Liver (tissue), 9 donors: Measurements from ENCODE around the gene DDX46. TPM values are rescaled to one million over a fixed set of nuclear protein-coding genes. Genes with fewer than 3 reads are reported as not detected.

ENCODE experiments used
- DNase-seq: peaks from one replicate; pipeline ENCODE4 v3.0.0-alpha.2; 2017; ENCODE audit warnings: low spot score
- H3K27ac ChIP-seq, 2 donors: one replicate each; pipeline ENCODE4 v1.7.0; 2013; ENCODE audit warnings: inconsistent platforms in 2 of 2, low read length in 2 of 2, control low read depth in 1 of 2, low read depth in 1 of 2, mild to moderate bottlenecking in 1 of 2
- H3K27me3 ChIP-seq, 4 donors: one replicate each; pipeline versions ENCODE4 v1.6.1 to v1.7.0; 2013; ENCODE audit warnings: low read length in 3 of 4, inconsistent platforms in 1 of 4, mild to moderate bottlenecking in 1 of 4, moderate library complexity in 1 of 4; ENCODE audit not compliant: control insufficient read depth in 4 of 4, insufficient read depth in 4 of 4
- H3K36me3 ChIP-seq, 4 donors: one replicate each; pipeline versions ENCODE4 v1.6.1 to v1.7.0; 2013; ENCODE audit warnings: low read length in 3 of 4, mild to moderate bottlenecking in 3 of 4, low read depth in 1 of 4, moderate library complexity in 1 of 4; ENCODE audit not compliant: control insufficient read depth in 4 of 4, insufficient read depth in 3 of 4
- H3K4me1 ChIP-seq, 4 donors: one replicate each; pipeline versions ENCODE4 v1.6.1 to v1.7.0; 2013; ENCODE audit warnings: low read length in 3 of 4, mild to moderate bottlenecking in 3 of 4, moderate library complexity in 1 of 4; ENCODE audit not compliant: control insufficient read depth in 4 of 4, insufficient read depth in 4 of 4
- H3K4me3 ChIP-seq, 3 donors: one replicate each; pipeline versions ENCODE4 v1.6.1 to v1.7.0; 2013; ENCODE audit warnings: low read length in 3 of 3, control low read depth in 1 of 3, low read depth in 1 of 3, mild to moderate bottlenecking in 1 of 3
- H3K9ac ChIP-seq, 2 donors: one replicate each; pipeline ENCODE4 v1.7.0; 2013; ENCODE audit warnings: low read length in 2 of 2, mild to moderate bottlenecking in 2 of 2, moderate library complexity in 2 of 2, control low read depth in 1 of 2, low read depth in 1 of 2
- H3K9me3 ChIP-seq, 4 donors: one replicate each; pipeline versions ENCODE4 v1.6.1 to v1.7.0; 2013; ENCODE audit warnings: low read length in 3 of 4; ENCODE audit not compliant: control insufficient read depth in 4 of 4
- ATF3 ChIP-seq: IDR thresholded peaks from 2 replicates; pipeline ENCODE4 v1.6.1; 2016; ENCODE audit warnings: antibody characterized with exemption
- CTCF ChIP-seq: fragments of 150-350 bp; IDR thresholded peaks from 2 replicates; pipeline ENCODE4 v1.5.1; 2017; ENCODE audit warnings: improper control_type of control experiment, low read depth, low read length; ENCODE audit not compliant: missing input control
- EGR1 ChIP-seq, 2 donors: IDR thresholded peaks; 2 replicates each; pipeline ENCODE4 v1.6.1; 2016 to 2018; ENCODE audit warnings: antibody characterized with exemption in 2 of 2, low read depth in 2 of 2
- FOXA1 ChIP-seq: IDR thresholded peaks from 2 replicates; pipeline ENCODE4 v1.6.1; 2016; ENCODE audit warnings: antibody characterized with exemption
- FOXA2 ChIP-seq: IDR thresholded peaks from 2 replicates; pipeline ENCODE4 v1.6.1; 2016; ENCODE audit warnings: antibody characterized with exemption
- GABPA ChIP-seq, 2 donors: IDR thresholded peaks in 1 of 2; conservative IDR thresholded peaks in 1 of 2; 2 replicates each; pipeline ENCODE4 v1.6.1; 2016; ENCODE audit warnings: antibody characterized with exemption in 2 of 2, mild to moderate bottlenecking in 1 of 2, moderate library complexity in 1 of 2
- HNF4A ChIP-seq, 2 donors: conservative IDR thresholded peaks; 2 replicates each; pipeline ENCODE4 v1.6.1; 2016; ENCODE audit warnings: antibody characterized with exemption in 2 of 2, mild to moderate bottlenecking in 2 of 2
- HNF4G ChIP-seq: IDR thresholded peaks from 2 replicates; pipeline ENCODE4 v1.6.1; 2016; ENCODE audit warnings: antibody characterized with exemption
- JUND ChIP-seq, 2 donors: IDR thresholded peaks; 2 replicates each; pipeline ENCODE4 v1.6.1; 2016; ENCODE audit warnings: antibody characterized with exemption in 2 of 2
- NR2F2 ChIP-seq: IDR thresholded peaks from 2 replicates; pipeline ENCODE4 v1.6.1; 2016; ENCODE audit warnings: antibody characterized with exemption
- RAD21 ChIP-seq, 2 donors: IDR thresholded peaks; 2 replicates each; pipeline ENCODE4 v1.6.1; 2016; ENCODE audit warnings: antibody characterized with exemption in 2 of 2, mild to moderate bottlenecking in 2 of 2
- REST ChIP-seq: IDR thresholded peaks from 2 replicates; pipeline ENCODE4 v1.6.1; 2016; ENCODE audit warnings: antibody characterized with exemption, mild to moderate bottlenecking
- RXRA ChIP-seq, 2 donors: IDR thresholded peaks; 2 replicates each; pipeline ENCODE4 v1.6.1; 2017 to 2018; ENCODE audit warnings: antibody characterized with exemption in 2 of 2, mild to moderate bottlenecking in 1 of 2
- SP1 ChIP-seq: IDR thresholded peaks from 2 replicates; pipeline ENCODE4 v1.6.1; 2018; ENCODE audit warnings: antibody characterized with exemption, mild to moderate bottlenecking
- TAF1 ChIP-seq: conservative IDR thresholded peaks from 2 replicates; pipeline ENCODE4 v1.6.1; 2016; ENCODE audit warnings: antibody characterized with exemption, mild to moderate bottlenecking
- WGBS: extraction: QIAGEN DNeasy Blood & Tissue Kit; methylation state at CpG from one replicate; pipeline ENCODE4 v1.1.7; 2013; 5-methylcytosine and 5-hydroxymethylcytosine counted together
- polyA plus RNA-seq, 2 donors: library from polyadenylated mRNA; stranded (reverse) in 1 of 2; unstranded in 1 of 2; fragments of 200-250 nt in 1 of 2; fragments of >200 nt in 1 of 2; fragmentation: Nextera tagmentation in 1 of 2; extraction: Ambion mirVana in 1 of 2; gene quantifications; one replicate each; pipeline versions ENCODE4 v1.2.1 to v1.2.3, GENCODE V29; 2013 to 2015
- total RNA-seq, 2 donors: library from RNA; depleted of rRNA; stranded (reverse); fragments of >200 nt; gene quantifications; one replicate each; pipeline ENCODE4 v1.2.3, GENCODE V29; 2014
- TF ChIP-seq, protein P1 (sequence below): IDR thresholded peaks from 2 replicates; pipeline ENCODE4 v1.6.1; 2016; ENCODE audit warnings: antibody characterized with exemption
- donor health status: healthy.
- donor health status: healthy.
- donor health status: healthy.
- donor health status: healthy.
- donor health status: healthy.

Gene DDX46
- total and polyA plus RNA-seq, 4 donors: 11.2 to 24.3 (median 16.0) TPM

DNA sequence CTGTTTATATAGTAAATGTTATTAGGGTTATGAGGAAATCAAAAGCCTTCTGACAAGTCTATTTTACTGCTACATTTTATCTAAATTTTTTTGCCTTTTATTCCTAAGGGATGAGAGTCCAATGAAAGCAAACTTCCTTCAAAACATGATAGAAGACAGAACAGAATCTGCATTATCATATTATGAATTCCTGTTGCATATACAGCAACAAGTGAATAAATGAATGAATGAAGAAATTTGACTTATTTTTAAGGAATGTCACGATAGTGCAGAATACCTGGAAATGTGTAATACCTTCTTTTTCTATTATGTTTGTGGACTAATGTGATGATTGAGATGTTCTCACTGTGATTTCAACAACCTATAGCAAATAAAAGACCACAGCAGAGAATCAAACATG lies 33.7 kb upstream of the DDX46 start:
- Histone ChIP-seq H3K36me3 (peaks cover 10 to 45% (median 38%) of the 10 kb centered on the region in 4 donors), H3K27me3 (no peaks in the 10 kb centered on the region), H3K4me3 (no peak overlapping the region), H3K9me3 (no peaks in the 10 kb centered on the region), H3K4me1 (no peaks in the 10 kb centered on the region), H3K27ac (no peak overlapping the region), H3K9ac (no peak overlapping the region)
- 96% methylated on average over 1 of the region's 1 CpG for WGBS
- no peak for DNase-seq
- TF ChIP-seq RAD21 (IDR thresholded peaks at IDR 0.05) (no peak), GABPA (IDR thresholded peaks at IDR 0.05 in 1 of 2, conservative IDR thresholded peaks at IDR 0.05 in 1 of 2) (no peak), TAF1 (no peak), HNF4A (conservative IDR thresholded peaks at IDR 0.05) (no peak), SP1 (no peak), HNF4G (no peak), EGR1 (IDR thresholded peaks at IDR 0.05; ENCODE audit: low read depth in 2 of 2) (no peak)

GRCh38 chr5:134732819-134733218 lies 25.8 kb upstream of the DDX46 start:
- no peak for DNase-seq
- H3K9ac ChIP-seq: no peak overlapping the region
- H3K27ac ChIP-seq: no peak overlapping the region
- no peaks in the 10 kb centered on the region for H3K27me3 ChIP-seq
- H3K9me3 ChIP-seq: no peaks in the 10 kb centered on the region
- peaks cover 0 to 3% (median 0%) of the 10 kb centered on the region in 4 donors for H3K4me1 ChIP-seq
- no peak for TF ChIP-seq FOXA1
- TF ChIP-seq TAF1: no peak
- TF ChIP-seq, protein P1, sequence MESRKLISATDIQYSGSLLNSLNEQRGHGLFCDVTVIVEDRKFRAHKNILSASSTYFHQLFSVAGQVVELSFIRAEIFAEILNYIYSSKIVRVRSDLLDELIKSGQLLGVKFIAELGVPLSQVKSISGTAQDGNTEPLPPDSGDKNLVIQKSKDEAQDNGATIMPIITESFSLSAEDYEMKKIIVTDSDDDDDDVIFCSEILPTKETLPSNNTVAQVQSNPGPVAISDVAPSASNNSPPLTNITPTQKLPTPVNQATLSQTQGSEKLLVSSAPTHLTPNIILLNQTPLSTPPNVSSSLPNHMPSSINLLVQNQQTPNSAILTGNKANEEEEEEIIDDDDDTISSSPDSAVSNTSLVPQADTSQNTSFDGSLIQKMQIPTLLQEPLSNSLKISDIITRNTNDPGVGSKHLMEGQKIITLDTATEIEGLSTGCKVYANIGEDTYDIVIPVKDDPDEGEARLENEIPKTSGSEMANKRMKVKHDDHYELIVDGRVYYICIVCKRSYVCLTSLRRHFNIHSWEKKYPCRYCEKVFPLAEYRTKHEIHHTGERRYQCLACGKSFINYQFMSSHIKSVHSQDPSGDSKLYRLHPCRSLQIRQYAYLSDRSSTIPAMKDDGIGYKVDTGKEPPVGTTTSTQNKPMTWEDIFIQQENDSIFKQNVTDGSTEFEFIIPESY: no peak
- no peak for TF ChIP-seq REST
- no peak for TF ChIP-seq EGR1 (IDR thresholded peaks at IDR 0.05; ENCODE audit: low read depth in 2 of 2)
- TF ChIP-seq GABPA (IDR thresholded peaks at IDR 0.05 in 1 of 2, conservative IDR thresholded peaks at IDR 0.05 in 1 of 2): no peak
- TF ChIP-seq FOXA2: no peak
- no peak for TF ChIP-seq HNF4G
- no peak for TF ChIP-seq CTCF
- no peak for TF ChIP-seq RXRA (IDR thresholded peaks at IDR 0.05)
- TF ChIP-seq NR2F2: no peak
- no peak for TF ChIP-seq JUND (IDR thresholded peaks at IDR 0.05)
- TF ChIP-seq ATF3: no peak
- no peak for TF ChIP-seq RAD21 (IDR thresholded peaks at IDR 0.05)
- 69% methylated on average over 3 of the region's 3 CpGs for WGBS
- H3K36me3 ChIP-seq: no peaks in the 10 kb centered on the region
- H3K4me3 ChIP-seq: no peak overlapping the region
